GM23248 (cell line): ENCODE results near the gene LRCH2. TPM values are rescaled to one million over a fixed set of nuclear protein-coding genes. Genes with fewer than 3 reads are reported as not detected.

ENCODE experiments used
- DNase-seq: peaks from one replicate; pipeline ENCODE4 v3.0.0-alpha.2; 2015
- H2AFZ ChIP-seq: fragments of 200-600 bp; sonication (generic); 2 replicates; pipeline ENCODE4 v1.6.1; 2016; ENCODE audit warnings: antibody characterized with exemption
- H3F3A ChIP-seq: fragments of 200-600 bp; sonication (generic); 2 replicates; pipeline ENCODE4 v1.6.1; 2016; ENCODE audit warnings: mild to moderate bottlenecking, antibody characterized with exemption, mixed run types; ENCODE audit not compliant: insufficient read depth
- H3K27ac ChIP-seq: fragments of 200-600 bp; sonication (generic); 2 replicates; pipeline ENCODE4 v1.5.1; 2016; ENCODE audit warnings: mild to moderate bottlenecking
- H3K27me3 ChIP-seq: fragments of 200-600 bp; sonication (generic); replicated peaks from 2 replicates; pipeline ENCODE4 v1.6.1; 2016; ENCODE audit warnings: mild to moderate bottlenecking; ENCODE audit not compliant: insufficient read depth
- H3K36me3 ChIP-seq: fragments of 200-600 bp; sonication (generic); 2 replicates; pipeline ENCODE4 v1.6.1; 2016; ENCODE audit warnings: low read depth, mild to moderate bottlenecking
- H3K4me1 ChIP-seq: fragments of 200-600 bp; sonication (generic); 2 replicates; pipeline ENCODE4 v1.6.1; 2016; ENCODE audit warnings: mild to moderate bottlenecking; ENCODE audit not compliant: insufficient read depth
- H3K4me2 ChIP-seq: fragments of 200-600 bp; sonication (generic); one replicate; pipeline ENCODE4 v1.6.1; 2016; ENCODE audit warnings: mild to moderate bottlenecking; ENCODE audit not compliant: unreplicated experiment
- H3K4me3 ChIP-seq: fragments of 200-600 bp; sonication (generic); 2 replicates; pipeline ENCODE4 v1.5.1; 2016; ENCODE audit warnings: mild to moderate bottlenecking
- H3K79me2 ChIP-seq: fragments of 200-600 bp; sonication (generic); 2 replicates; pipeline ENCODE4 v1.6.1; 2016; ENCODE audit warnings: mild to moderate bottlenecking; ENCODE audit not compliant: insufficient read depth
- H3K9ac ChIP-seq: fragments of 200-600 bp; sonication (generic); 2 replicates; pipeline ENCODE4 v1.6.1; 2016; ENCODE audit warnings: mild to moderate bottlenecking
- H3K9me2 ChIP-seq: fragments of 200-600 bp; sonication (generic); 2 replicates; pipeline ENCODE4 v1.6.1; 2016; ENCODE audit warnings: mixed run types, mild to moderate bottlenecking, moderate library complexity; ENCODE audit not compliant: insufficient read depth
- H3K9me3 ChIP-seq: fragments of 200-600 bp; sonication (generic); one replicate; pipeline ENCODE4 v1.6.1; 2017; ENCODE audit warnings: low read depth
- H4K20me1 ChIP-seq: fragments of 200-600 bp; sonication (generic); 2 replicates; pipeline ENCODE4 v1.6.0; 2016; ENCODE audit not compliant: insufficient read depth
- EZH2 ChIP-seq: fragments of 200-600 bp; sonication (generic); IDR thresholded peaks from 2 replicates; pipeline ENCODE4 v1.6.1; 2018; ENCODE audit warnings: antibody characterized with exemption, mild to moderate bottlenecking; ENCODE audit not compliant: insufficient read depth, poor library complexity, severe bottlenecking
- EZH2phosphoT487 ChIP-seq: fragments of 200-600 bp; sonication (generic); IDR thresholded peaks from 2 replicates; pipeline ENCODE4 v1.6.1; 2018; ENCODE audit warnings: antibody characterized with exemption, moderate library complexity, mild to moderate bottlenecking, low read depth; ENCODE audit not compliant: insufficient read depth
- WGBS, 2 experiments: methylation state at CpG; one replicate each; pipeline ENCODE4 v1.1.6; 2015 to 2017; ENCODE audit warnings: low lambda C conversion rate in 2 of 2, low coverage in 1 of 2; ENCODE audit errors: missing lambda C conversion rate in 2 of 2; 5-methylcytosine and 5-hydroxymethylcytosine counted together
- in situ Hi-C: fragments of 300-500 bp; cut with MboI; formaldehyde crosslinking; loops from 2 replicates; pipeline ENCODE4 v1.15.0; 2020
- polyA plus RNA-seq: library from polyadenylated mRNA; unstranded; fragments of >200 nt; fragmentation: Nextera tagmentation; extraction: Ambion mirVana; gene quantifications from 2 replicates; pipeline ENCODE4 v1.2.1, GENCODE V29; 2016
- total RNA-seq: library from RNA; depleted of rRNA; stranded (reverse); fragments of >200 nt; shearing (Covaris generic); gene quantifications from 2 replicates; pipeline ENCODE4 v1.2.3, GENCODE V29; 2014

Gene LRCH2
- total and polyA plus RNA-seq, 2 experiments from 2014 or later, result 1.0 to 2.4 TPM

DNA sequence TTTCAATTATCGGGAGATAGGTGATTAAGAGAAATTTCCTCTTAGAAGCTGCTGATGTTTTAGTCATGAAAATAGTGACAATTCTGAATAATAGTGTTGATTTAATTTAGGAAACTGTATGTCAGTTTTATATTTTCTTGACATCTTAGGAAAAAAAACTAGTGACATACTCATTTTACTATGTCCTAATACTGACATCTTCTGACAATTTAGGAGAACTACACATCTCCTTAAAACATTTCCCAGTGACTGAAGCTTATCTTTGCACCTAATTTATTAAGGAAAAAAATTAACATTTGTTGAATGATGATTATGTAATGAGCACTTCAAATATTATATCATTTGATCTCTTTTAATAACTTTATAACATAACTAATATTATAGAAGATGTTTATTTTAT, 86.7 kb downstream of the LRCH2 start:
- no peak overlapping the region for H3K4me2 ChIP-seq
- no peaks in the 10 kb centered on the region for H3K4me1 ChIP-seq
- no peaks in the 10 kb centered on the region for H3K9me2 ChIP-seq
- no peak for TF ChIP-seq EZH2phosphoT487
- no peak for TF ChIP-seq EZH2
- H3K27ac ChIP-seq, result no peak overlapping the region
- no peak overlapping the region for H2AFZ ChIP-seq
- H3K4me3 ChIP-seq, result no peak overlapping the region
- WGBS, 2 experiments, result 79 to 84% methylated on average over 1 of the region's 1 CpG
- no peaks in the 10 kb centered on the region for H3K36me3 ChIP-seq
- DNase-seq, result peak; percentile 35
- no peaks in the 10 kb centered on the region for H3F3A ChIP-seq
- in situ Hi-C loops, result loop anchor here (10.0 kb wide), 1 partner anchor 532 kb away; no protein-coding TSS in a partner anchor
- no peaks in the 10 kb centered on the region for H4K20me1 ChIP-seq
- no peak overlapping the region for H3K9ac ChIP-seq
- no peaks in the 10 kb centered on the region for H3K9me3 ChIP-seq
- no peaks in the 10 kb centered on the region for H3K79me2 ChIP-seq
- H3K27me3 ChIP-seq, result no peaks in the 10 kb centered on the region

- no peaks in the 10 kb centered on the region for H4K20me1 ChIP-seq
- no peak for DNase-seq
- H3K36me3 ChIP-seq, result no peaks in the 10 kb centered on the region
- in situ Hi-C loops, result loop anchor here (10.0 kb wide), 1 partner anchor 527 kb away; no protein-coding TSS in a partner anchor
- no peak overlapping the region for H3K9ac ChIP-seq
- H3K27me3 ChIP-seq, result no peaks in the 10 kb centered on the region
- H3F3A ChIP-seq, result no peaks in the 10 kb centered on the region
- H3K27ac ChIP-seq, result no peak overlapping the region
- no peak overlapping the region for H3K4me3 ChIP-seq
- H3K9me3 ChIP-seq, result no peaks in the 10 kb centered on the region
- no peak overlapping the region for H3K4me2 ChIP-seq
- no peaks in the 10 kb centered on the region for H3K4me1 ChIP-seq
- H2AFZ ChIP-seq, result no peak overlapping the region
- no peaks in the 10 kb centered on the region for H3K79me2 ChIP-seq
- H3K9me2 ChIP-seq, result no peaks in the 10 kb centered on the region
- no peak for TF ChIP-seq EZH2phosphoT487
- no peak for TF ChIP-seq EZH2
These were observed 91.8 kb downstream of the LRCH2 start for GRCh38 chrX:115142057-115142456.

DNA sequence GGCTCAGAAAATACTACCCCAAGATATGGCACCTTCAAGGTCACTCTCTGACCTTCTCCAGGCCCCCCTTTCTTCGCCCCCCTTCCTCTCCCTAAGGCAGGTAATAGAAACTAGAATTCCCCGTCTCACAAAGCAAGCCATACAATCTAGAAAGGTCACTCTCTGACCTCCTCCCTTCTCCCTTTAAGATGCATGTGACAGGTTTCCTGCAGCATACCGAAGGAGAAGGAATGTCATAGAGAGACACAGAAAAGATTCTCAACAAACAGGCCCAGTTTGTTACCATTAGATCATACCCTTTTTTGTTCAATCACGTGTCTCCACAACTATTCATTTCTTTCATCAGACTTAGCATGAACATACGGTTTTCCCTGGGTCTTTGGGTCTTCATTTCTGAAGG, 95.9 kb downstream of the LRCH2 start:
- no peak for TF ChIP-seq EZH2
- TF ChIP-seq EZH2phosphoT487, result no peak
- Histone ChIP-seq H3K27me3 (no peaks in the 10 kb centered on the region), H3K36me3 (no peaks in the 10 kb centered on the region), H3K27ac (no peak overlapping the region), H3K4me1 (no peaks in the 10 kb centered on the region), H3K79me2 (no peaks in the 10 kb centered on the region), H4K20me1 (no peaks in the 10 kb centered on the region), H3F3A (no peaks in the 10 kb centered on the region), H3K9me3 (no peaks in the 10 kb centered on the region), H3K9me2 (no peaks in the 10 kb centered on the region), H3K9ac (no peak overlapping the region), H3K4me3 (no peak overlapping the region), H2AFZ (no peak overlapping the region), H3K4me2 (no peak overlapping the region)
- in situ Hi-C loops, result no loop called here
- DNase-seq, result no peak
- WGBS, 2 experiments, result 96 to 97% methylated on average over 5 of the region's 5 CpGs

DNA sequence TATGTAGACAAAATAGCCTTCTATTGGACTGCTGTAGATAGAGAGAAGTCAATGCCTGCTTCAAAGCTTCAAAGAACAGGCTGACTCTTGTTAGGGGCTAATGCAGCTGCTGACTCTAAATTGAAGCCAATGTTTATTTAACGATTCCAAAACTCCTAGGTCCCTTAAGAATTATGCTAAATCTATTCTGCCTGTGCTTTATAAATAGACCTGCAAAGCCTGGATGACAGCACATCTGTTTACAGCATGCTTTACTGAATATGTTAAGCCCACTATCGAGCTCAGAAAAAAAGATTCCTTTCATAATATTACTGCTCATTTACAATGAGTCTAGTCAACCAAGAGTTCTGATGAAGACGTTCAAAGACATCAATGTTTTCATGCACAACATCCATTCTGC, 99.5 kb downstream of the LRCH2 start:
- Histone ChIP-seq H3K4me2 (no peak overlapping the region), H3K9me2 (no peaks in the 10 kb centered on the region), H3K79me2 (no peaks in the 10 kb centered on the region), H3K9ac (no peak overlapping the region), H3K27ac (no peak overlapping the region), H3K4me3 (no peak overlapping the region), H4K20me1 (no peaks in the 10 kb centered on the region), H3F3A (no peaks in the 10 kb centered on the region), H2AFZ (no peak overlapping the region), H3K27me3 (no peaks in the 10 kb centered on the region), H3K36me3 (no peaks in the 10 kb centered on the region), H3K4me1 (no peaks in the 10 kb centered on the region), H3K9me3 (no peaks in the 10 kb centered on the region)
- TF ChIP-seq EZH2 (no peak), EZH2phosphoT487 (no peak)
- no peak for DNase-seq
- in situ Hi-C loops, result no loop called here
- WGBS, 2 experiments, result 21 to 23% methylated on average over 3 of the region's 3 CpGs

GRCh38 chrX:115112411-115112810, 121.5 kb downstream of the LRCH2 start:
- no peaks in the 10 kb centered on the region for H3F3A ChIP-seq
- no peak overlapping the region for H3K4me3 ChIP-seq
- in situ Hi-C loops, result no loop called here
- H3K9ac ChIP-seq, result no peak overlapping the region
- peaks cover 12% of the 10 kb centered on the region for H3K4me1 ChIP-seq
- no peaks in the 10 kb centered on the region for H3K9me3 ChIP-seq
- H3K36me3 ChIP-seq, result no peaks in the 10 kb centered on the region
- H2AFZ ChIP-seq, result no peak overlapping the region
- DNase-seq, result peak; percentile 21
- H3K27me3 ChIP-seq, result no peaks in the 10 kb centered on the region
- no peaks in the 10 kb centered on the region for H3K79me2 ChIP-seq
- H3K27ac ChIP-seq, result no peak overlapping the region
- H4K20me1 ChIP-seq, result no peaks in the 10 kb centered on the region
- no peak for TF ChIP-seq EZH2
- no peak for TF ChIP-seq EZH2phosphoT487
- H3K4me2 ChIP-seq, result peak overlapping the region; percentile 11
- no peaks in the 10 kb centered on the region for H3K9me2 ChIP-seq
